HEK293T (cell line): ENCODE data around the gene TM4SF1.
A peak's percentile ranks its signal among the peaks of the same experiment; 100 is the strongest.

Source experiments
- CTCF ChIA-PET: fragments of 350-600 bp; formaldehyde crosslinking; extraction: SDS; loops from one replicate; lab custom pipeline; 2021; ENCODE audit warnings: antibody characterized with exemption, inconsistent platforms; lab: Yijun Ruan, JAX
- POLR2A ChIA-PET: fragments of 350-600 bp; formaldehyde crosslinking; extraction: SDS; loops from one replicate; lab custom pipeline; 2020; ENCODE audit warnings: antibody characterized with exemption, inconsistent platforms; lab: Yijun Ruan, JAX
- DNase-seq: peaks from one replicate; pipeline ENCODE4 v3.0.0; 2012; ENCODE audit warnings: mixed read lengths; ENCODE audit errors: extremely low spot score
- ARNT ChIP-seq: fragments of 450-650 bp; IDR thresholded peaks from 2 replicates; pipeline ENCODE4 v1.6.1; 2017; ENCODE audit warnings: mild to moderate bottlenecking
- BHLHE40 ChIP-seq: fragments of 450-650 bp; IDR thresholded peaks from 2 replicates; pipeline ENCODE4 v1.6.1; 2016; ENCODE audit warnings: mild to moderate bottlenecking, moderate library complexity, borderline replicate concordance
- CTBP1 ChIP-seq: fragments of 450-650 bp; IDR thresholded peaks from 2 replicates; pipeline ENCODE4 v1.6.1; 2016; ENCODE audit warnings: borderline replicate concordance
- ELF4 ChIP-seq: fragments of 450-650 bp; IDR thresholded peaks from 2 replicates; pipeline ENCODE4 v1.6.1; 2017; ENCODE audit warnings: antibody characterized with exemption
- FOXA1 ChIP-seq: fragments of 450-650 bp; IDR thresholded peaks from 2 replicates; pipeline ENCODE4 v1.6.1; 2016; ENCODE audit warnings: mild to moderate bottlenecking
- FOXK2 ChIP-seq: fragments of 450-650 bp; IDR thresholded peaks from 2 replicates; pipeline ENCODE4 v1.6.1; 2016; ENCODE audit warnings: mild to moderate bottlenecking
- FOXM1 ChIP-seq: fragments of 450-650 bp; IDR thresholded peaks from 2 replicates; pipeline ENCODE4 v1.6.1; 2017; ENCODE audit warnings: mild to moderate bottlenecking, borderline replicate concordance
- HDGF ChIP-seq: fragments of 450-650 bp; IDR thresholded peaks from 2 replicates; pipeline ENCODE4 v1.6.1; 2017; ENCODE audit warnings: antibody characterized with exemption, borderline replicate concordance
- L3MBTL2 ChIP-seq: fragments of 450-650 bp; conservative IDR thresholded peaks from 2 replicates; pipeline ENCODE4 v1.6.1; 2016; ENCODE audit warnings: mild to moderate bottlenecking
- LEF1 ChIP-seq: fragments of 450-650 bp; IDR thresholded peaks from 2 replicates; pipeline ENCODE4 v1.6.1; 2017; ENCODE audit warnings: mild to moderate bottlenecking, borderline replicate concordance
- NFRKB ChIP-seq: fragments of 450-650 bp; IDR thresholded peaks from 2 replicates; pipeline ENCODE4 v1.6.1; 2016; ENCODE audit warnings: mild to moderate bottlenecking, moderate library complexity
- SP1 ChIP-seq: fragments of 450-650 bp; IDR thresholded peaks from 2 replicates; pipeline ENCODE4 v1.6.1; 2017
- SUZ12 ChIP-seq: fragments of 450-650 bp; IDR thresholded peaks from 2 replicates; pipeline ENCODE4 v1.6.1; 2016; ENCODE audit warnings: mild to moderate bottlenecking
- TARDBP ChIP-seq: fragments of 450-650 bp; IDR thresholded peaks from 2 replicates; pipeline ENCODE4 v1.6.1; 2016
- ZNF384 ChIP-seq: fragments of 450-650 bp; IDR thresholded peaks from 2 replicates; pipeline ENCODE4 v1.6.1; 2016
- TF ChIP-seq, protein P1 (sequence below): fragments of 450-650 bp; IDR thresholded peaks from 2 replicates; pipeline ENCODE4 v1.6.1; 2016

Gene TM4SF1

DNA sequence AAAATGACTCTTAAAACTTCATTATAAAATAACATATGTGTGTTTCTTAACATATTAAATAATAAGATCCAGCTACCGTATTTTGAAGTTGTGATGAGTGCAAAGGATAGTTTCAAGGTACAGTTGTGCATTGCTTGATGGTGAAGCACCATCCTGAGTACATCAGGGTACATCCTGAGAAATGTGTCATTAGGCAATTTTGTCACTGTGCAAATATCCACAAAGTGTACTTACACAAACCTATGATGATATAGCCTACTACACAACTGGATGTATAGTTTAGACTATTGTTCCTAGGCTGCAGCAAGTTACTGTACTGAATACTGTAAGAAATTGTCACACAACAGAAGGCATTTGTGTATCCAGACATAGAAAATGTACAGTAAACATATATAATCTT, 20.8 kb upstream of the TM4SF1 start:
- no peak for TF ChIP-seq SP1
- no peak for TF ChIP-seq L3MBTL2
- TF ChIP-seq, protein P1, sequence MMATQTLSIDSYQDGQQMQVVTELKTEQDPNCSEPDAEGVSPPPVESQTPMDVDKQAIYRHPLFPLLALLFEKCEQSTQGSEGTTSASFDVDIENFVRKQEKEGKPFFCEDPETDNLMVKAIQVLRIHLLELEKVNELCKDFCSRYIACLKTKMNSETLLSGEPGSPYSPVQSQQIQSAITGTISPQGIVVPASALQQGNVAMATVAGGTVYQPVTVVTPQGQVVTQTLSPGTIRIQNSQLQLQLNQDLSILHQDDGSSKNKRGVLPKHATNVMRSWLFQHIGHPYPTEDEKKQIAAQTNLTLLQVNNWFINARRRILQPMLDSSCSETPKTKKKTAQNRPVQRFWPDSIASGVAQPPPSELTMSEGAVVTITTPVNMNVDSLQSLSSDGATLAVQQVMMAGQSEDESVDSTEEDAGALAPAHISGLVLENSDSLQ, result no peak
- TF ChIP-seq FOXK2, result no peak
- no peak for TF ChIP-seq ELF4
- no peak for TF ChIP-seq CTBP1
- POLR2A ChIA-PET, result no interaction called here
- CTCF ChIA-PET, result no interaction called here
- DNase-seq, result no peak

DNA sequence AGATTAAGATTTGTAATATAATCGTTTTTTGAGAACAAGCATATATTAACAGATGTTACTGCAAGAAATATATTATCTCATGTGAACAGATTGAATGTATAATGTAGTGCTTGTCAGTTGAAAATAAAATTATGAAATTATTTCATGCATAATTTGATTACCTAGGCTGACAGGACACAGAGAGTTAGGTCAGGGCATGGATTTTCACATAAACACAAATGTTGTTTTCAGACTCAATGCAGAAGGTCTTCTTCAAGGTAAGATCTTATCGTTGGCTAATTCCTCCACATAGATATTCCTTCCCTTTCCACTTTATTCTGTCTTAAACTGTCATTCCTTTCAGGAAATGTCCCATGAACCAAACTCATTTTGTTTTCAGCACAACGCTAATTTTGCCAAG, 20.1 kb upstream of the TM4SF1 start:
- DNase-seq, result no peak
- ChIA-PET CTCF (interaction anchor here (0.5 kb wide), 1 partner anchor 93 kb away, joined by 5 read pairs; no protein-coding TSS in a partner anchor), POLR2A (no interaction called here)
- TF ChIP-seq TARDBP (no peak), SUZ12 (no peak), ARNT (no peak), LEF1 (no peak), CTBP1 (no peak)

DNA sequence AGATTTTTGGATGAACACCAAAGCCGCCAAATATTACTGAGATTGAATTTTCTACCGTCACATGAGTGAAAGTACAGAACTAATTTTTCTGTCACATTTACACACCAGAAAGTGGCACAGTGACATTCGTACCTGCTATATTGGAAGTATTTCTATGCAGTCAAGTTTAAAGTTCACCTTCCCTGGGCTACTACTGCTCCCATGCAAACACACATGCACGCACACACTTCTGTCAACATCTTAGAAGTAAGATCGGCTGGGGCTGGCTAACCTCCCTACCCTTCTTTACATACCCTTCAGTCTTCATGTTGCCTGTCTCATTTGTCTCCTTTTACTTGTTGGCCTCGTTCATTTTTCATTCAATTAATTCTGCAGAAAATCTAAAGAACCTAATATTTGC, 19.0 kb upstream of the TM4SF1 start:
- CTCF ChIA-PET, result interaction anchor here (1.0 kb wide), 1 partner anchor 83 kb away, joined by 4 read pairs; no protein-coding TSS in a partner anchor
- no peak for DNase-seq
- no peak for TF ChIP-seq BHLHE40
- no peak for TF ChIP-seq ELF4
- no peak for TF ChIP-seq HDGF
- TF ChIP-seq FOXM1, result no peak
- no peak for TF ChIP-seq FOXA1
- no peak for TF ChIP-seq TARDBP
- no peak for TF ChIP-seq SP1
- TF ChIP-seq NFRKB, result no peak
- TF ChIP-seq L3MBTL2, result no peak
- POLR2A ChIA-PET, result no interaction called here

DNA sequence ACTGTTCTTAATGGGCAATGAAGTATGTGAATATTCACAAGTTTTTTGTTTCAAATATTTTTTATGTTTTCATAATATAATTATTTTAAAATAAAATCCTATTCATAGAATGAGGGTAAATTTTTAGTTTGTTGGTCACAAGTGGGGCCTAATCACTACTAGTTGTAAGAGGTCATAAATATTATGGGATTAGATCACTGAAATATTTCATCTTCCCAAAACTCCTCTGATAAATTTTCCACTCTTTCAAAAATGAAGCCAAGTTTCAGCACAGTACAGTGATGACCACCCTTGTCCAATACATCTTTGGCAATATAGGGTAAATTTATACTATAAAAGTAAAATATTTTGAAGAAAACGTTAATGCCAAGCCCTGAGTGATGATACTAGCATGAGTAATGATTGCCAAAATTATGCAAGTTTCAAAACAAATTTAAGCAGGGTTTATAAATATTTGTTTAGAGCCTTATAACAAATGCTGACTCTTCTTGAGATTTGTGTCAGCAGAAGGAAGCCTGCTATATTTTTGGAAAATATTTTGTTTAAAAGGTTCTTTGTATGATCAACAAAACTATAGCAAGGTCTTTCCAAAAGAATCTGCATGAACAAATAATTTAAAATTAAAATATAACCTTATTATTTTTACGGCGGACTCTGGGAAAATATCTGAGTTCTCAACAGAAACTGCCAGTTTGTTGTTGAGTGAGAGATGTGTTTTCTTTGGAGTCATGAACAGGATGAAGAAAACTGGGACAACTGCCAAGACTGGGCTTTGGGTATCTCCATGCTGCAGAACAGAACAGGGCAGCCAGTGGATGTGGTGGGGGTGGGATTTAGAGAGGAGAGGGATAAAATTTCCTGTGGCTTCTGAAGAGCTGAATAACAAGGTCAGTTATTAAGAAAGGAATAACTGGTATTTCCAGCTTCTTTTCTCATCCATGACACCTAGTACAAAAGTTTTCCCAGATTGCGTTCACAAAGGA, 17.9 kb upstream of the TM4SF1 start:
- ChIA-PET POLR2A (no interaction called here), CTCF (interaction anchor here (1.0 kb wide), 1 partner anchor 84 kb away, joined by 4 read pairs; no protein-coding TSS in a partner anchor)
- no peak for DNase-seq
- no peak for TF ChIP-seq SP1

DNA sequence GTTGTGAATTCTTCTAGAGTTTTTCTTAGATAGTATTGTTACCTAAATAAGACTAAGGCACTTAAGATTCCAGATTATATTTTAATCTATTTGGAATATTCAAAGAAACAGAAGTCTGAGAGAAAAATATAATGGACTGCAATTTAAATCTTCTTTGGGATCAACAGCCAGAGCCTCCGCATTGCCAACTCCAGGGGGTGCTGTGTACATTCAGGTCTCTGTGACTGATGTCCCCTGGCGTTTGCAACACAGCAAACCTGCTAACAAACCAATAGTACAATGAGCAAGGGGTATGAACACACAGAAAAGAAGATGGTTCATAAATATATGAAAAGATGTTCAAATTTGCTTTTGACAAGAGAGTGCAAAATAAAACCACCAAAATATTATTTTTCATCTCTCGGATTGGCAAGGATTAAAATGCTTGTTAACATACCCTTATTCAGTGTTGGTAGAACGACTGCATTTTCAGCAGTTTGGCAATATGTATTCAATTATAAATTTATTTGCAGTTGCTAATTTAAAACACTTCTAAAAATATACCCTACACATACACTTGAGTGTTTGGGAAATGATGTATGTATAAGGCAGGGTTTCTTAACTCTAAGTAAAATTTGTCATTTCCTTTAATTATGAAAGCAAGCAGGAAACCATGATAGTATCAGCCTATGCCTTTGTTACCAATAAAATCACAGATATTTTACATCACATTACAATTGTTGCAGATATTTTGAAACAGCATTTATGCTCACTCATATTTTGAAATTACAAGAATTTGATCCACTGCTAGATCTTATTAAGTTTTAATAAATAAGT, 16.1 kb upstream of the TM4SF1 start:
- TF ChIP-seq FOXA1, result no peak
- no peak for TF ChIP-seq L3MBTL2
- no peak for TF ChIP-seq CTBP1
- ChIA-PET CTCF (no interaction called here), POLR2A (no interaction called here)
- peak; percentile 74 for DNase-seq

DNA sequence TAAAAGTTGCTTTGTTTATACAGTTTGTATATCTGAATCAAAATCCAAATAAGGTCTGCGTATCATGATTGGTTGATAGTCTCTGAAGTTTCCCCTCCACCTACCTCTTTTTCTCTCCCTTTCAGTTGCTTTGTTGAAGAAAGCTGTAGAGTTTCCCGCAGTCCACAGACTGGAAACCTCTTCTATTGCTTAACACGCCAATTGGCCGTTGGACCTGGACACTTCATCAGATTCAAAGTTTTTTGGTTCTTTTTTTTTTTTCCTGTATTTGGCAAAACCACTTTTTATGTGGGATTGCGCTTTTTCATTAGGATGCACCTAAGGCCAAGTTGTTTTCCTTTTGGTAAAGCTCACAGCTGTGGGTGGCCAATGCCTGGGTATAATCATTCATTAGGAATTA, 14.5 kb upstream of the TM4SF1 start:
- ChIA-PET CTCF (interaction anchor here (0.6 kb wide), 1 partner anchor 95 kb away, joined by 3 read pairs; no protein-coding TSS in a partner anchor), POLR2A (no interaction called here)
- no peak for DNase-seq
- TF ChIP-seq CTBP1 (no peak), ARNT (no peak), FOXA1 (no peak), NFRKB (no peak), ELF4 (no peak), L3MBTL2 (no peak), FOXM1 (no peak), ZNF384 (no peak), LEF1 (no peak), FOXK2 (no peak), SUZ12 (no peak), TARDBP (no peak), BHLHE40 (no peak), SP1 (no peak), HDGF (no peak)
- TF ChIP-seq, protein P1, result no peak

DNA sequence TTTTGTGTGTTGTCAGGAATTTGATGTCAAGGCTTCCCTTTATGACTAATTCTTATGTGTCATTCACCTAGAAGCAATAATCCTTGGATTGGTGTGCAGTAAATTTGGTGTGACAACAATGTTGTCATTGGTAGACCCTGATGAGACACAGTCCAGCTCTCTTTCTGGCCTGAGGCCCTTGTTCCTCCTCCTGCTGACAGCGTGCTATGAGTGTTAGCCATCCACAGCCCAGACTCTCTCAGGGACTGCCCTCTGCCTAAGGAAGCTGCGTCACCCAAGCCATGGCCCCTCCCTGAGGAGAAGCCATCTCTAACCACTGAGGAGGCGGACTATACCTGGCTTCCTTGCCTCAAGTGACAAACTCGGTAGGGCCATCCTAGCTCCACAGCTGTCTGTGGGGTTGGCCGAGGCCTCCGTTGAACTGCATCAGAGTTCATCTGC, 13.3 kb upstream of the TM4SF1 start:
- DNase-seq, result no peak
- CTCF ChIA-PET, result no interaction called here
- POLR2A ChIA-PET, result no interaction called here
- no peak for TF ChIP-seq FOXA1
